Forelimb muscle (tissue), 1 donor: ENCODE data around the gene PKD1L1. TPM values are rescaled to one million over a fixed set of nuclear protein-coding genes. Genes with fewer than 3 reads are reported as not detected.
"Not testable (repeated sequence)": the region's sequence is repeated elsewhere in the genome, so short reads cannot be mapped to it uniquely, and the experiment has no call there.

Source experiments
- DNase-seq: peaks from one replicate; pipeline ENCODE4 v3.0.0-alpha.2; 2013; ENCODE audit warnings: low read depth
- polyA plus RNA-seq: library from polyadenylated mRNA; unstranded; fragments of 120-200 nt; gene quantifications from one replicate; pipeline ENCODE4 v1.2.1, GENCODE V29; 2013; ENCODE audit not compliant: insufficient read length

Gene PKD1L1
- polyA plus RNA-seq, 1 donor: 1.2 TPM

- no peak for DNase-seq
Measured at GRCh38 chr7:47956220-47956619, 8.0 kb upstream of the PKD1L1 start.

- DNase-seq: no peak
Measured at GRCh38 chr7:47954231-47954911, 6.1 kb upstream of the PKD1L1 start.

GRCh38 chr7:47953822-47954221 is 5.6 kb upstream of the PKD1L1 start:
- no peak for DNase-seq

GRCh38 chr7:47952224-47952623 is 4.0 kb upstream of the PKD1L1 start:
- DNase-seq: no peak

- DNase-seq: no peak
Measured at GRCh38 chr7:47951374-47951773, 3.1 kb upstream of the PKD1L1 start.

- no peak for DNase-seq
Measured at GRCh38 chr7:47950714-47951113, 2.4 kb upstream of the PKD1L1 start.

GRCh38 chr7:47949703-47950102 is 1.4 kb upstream of the PKD1L1 start:
- DNase-seq: no peak

- no peak for DNase-seq
Measured at GRCh38 chr7:47947355-47947749, 914 bp downstream of the PKD1L1 start.

GRCh38 chr7:47946581-47947354 is 1.5 kb downstream of the PKD1L1 start:
- DNase-seq: no peak

- DNase-seq: peak; percentile 29
Measured at GRCh38 chr7:47945261-47946015, 2.8 kb downstream of the PKD1L1 start.

GRCh38 chr7:47944536-47945260 is 3.6 kb downstream of the PKD1L1 start:
- no peak for DNase-seq

GRCh38 chr7:47943676-47944474 is 4.4 kb downstream of the PKD1L1 start:
- no peak for DNase-seq

GRCh38 chr7:47942651-47943050 is 5.6 kb downstream of the PKD1L1 start:
- DNase-seq: not testable (repeated sequence)

GRCh38 chr7:47942132-47942531 is 6.1 kb downstream of the PKD1L1 start:
- DNase-seq: no peak

GRCh38 chr7:47941136-47941844 is 7.0 kb downstream of the PKD1L1 start:
- no peak for DNase-seq

GRCh38 chr7:47940088-47941013 is 7.9 kb downstream of the PKD1L1 start:
- DNase-seq: no peak

- no peak for DNase-seq
Measured at GRCh38 chr7:47939425-47940036, 8.7 kb downstream of the PKD1L1 start.

GRCh38 chr7:47938574-47939165 is 9.6 kb downstream of the PKD1L1 start:
- no peak for DNase-seq
